NK-92 treated with Interleukin-12 subunit alpha and Interleukin-12 subunit beta, amount 100 ng/mL, for 24 hours (cell line): ENCODE measurements around the gene RAB5IF.
"Not testable (repeated sequence)": the region's sequence is repeated elsewhere in the genome, so short reads cannot be mapped to it uniquely, and the experiment has no call there.

ENCODE experiments used
- DNase-seq: peaks from one replicate; lab custom pipeline; 2025; lab: John Stamatoyannopoulos, UW

Gene RAB5IF

DNA sequence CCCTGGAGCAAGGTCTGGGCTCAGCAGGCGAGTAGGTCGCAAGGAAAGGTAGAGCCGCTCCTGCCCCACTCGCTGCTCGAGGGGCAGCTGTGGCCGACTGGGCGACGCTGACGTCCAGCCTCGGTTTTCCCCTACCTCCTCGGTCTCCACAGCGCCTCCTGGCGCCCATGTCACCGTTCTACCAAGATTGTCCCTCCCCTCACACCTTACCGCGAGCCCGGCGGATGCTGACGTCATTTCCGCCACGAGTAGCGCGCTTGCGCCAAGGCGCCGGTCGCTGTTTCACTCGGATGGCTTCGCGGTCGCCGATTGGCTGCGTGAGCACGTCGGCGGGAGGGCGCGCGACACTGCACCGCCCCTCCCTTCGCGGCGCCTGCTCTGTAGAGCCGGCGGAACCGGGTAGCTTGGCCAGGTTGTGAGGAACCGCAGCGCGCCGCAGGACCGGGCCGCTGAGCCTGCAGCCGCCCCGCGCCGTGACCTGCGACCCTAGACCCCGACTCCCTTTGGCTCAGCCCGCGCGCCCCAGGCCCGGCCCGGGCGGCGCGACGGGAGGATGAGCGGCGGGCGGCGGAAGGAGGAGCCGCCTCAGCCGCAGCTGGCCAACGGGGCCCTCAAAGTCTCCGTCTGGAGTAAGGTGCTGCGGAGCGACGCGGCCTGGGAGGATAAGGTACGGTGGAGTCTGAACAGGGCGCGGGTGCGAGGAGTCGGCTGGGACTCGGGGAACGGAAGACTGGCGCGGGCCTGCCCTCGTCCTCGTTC is at the start of gene RAB5IF:
TSS of gene RAB5IF (plus strand) at position 381 of the 759 bp plus-strand sequence. CDS start at position 554, 173 bp downstream.
- peak; percentile 98 for DNase-seq

GRCh38 chr20:36562724-36563123 is 42.9 kb upstream of the RAB5IF start:
- no peak for DNase-seq

- no peak for DNase-seq
Measured at GRCh38 chr20:36563374-36563773, 42.2 kb upstream of the RAB5IF start.

DNA sequence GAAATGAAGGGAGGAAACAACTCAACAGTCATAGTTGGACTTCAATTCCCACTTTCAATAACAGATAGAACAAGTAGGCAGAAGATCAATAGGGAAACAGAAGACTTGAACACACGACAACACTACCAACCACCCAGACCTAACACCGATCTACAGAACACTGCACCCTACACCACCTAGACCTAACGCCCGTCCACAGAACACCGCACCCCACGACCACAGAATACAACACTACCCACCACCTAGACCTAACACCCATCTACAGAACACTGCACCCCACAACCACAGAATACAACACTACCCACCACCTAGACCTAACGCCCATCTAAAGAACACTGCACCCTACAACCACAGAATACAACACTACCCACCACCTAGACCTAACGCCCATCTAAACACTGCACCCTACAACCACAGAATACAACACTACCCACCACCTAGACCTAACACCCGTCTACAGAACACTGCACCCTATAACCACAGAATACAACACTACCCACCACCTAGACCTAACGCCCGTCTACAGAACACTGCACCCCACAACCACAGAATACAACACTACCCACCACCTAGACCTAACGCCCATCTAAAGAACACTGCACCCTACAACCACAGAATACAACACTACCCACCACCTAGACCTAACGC is 41.4 kb upstream of the RAB5IF start:
- DNase-seq, result not testable (repeated sequence)

DNA sequence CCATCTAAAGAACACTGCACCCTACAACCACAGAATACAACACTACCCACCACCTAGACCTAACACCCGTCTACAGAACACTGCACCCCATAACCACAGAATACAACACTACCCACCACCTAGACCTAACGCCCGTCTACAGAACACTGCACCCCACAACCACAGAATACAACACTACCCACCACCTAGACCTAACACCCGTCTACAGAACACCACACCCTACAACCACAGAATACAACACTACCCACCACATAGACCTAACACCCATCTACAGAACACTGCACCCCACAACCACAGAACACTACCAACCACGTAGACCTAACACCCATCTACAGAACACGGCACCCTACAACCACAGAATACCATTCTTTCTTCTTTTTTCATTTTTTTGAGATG is 40.9 kb upstream of the RAB5IF start:
- DNase-seq, result not testable (repeated sequence)

DNA sequence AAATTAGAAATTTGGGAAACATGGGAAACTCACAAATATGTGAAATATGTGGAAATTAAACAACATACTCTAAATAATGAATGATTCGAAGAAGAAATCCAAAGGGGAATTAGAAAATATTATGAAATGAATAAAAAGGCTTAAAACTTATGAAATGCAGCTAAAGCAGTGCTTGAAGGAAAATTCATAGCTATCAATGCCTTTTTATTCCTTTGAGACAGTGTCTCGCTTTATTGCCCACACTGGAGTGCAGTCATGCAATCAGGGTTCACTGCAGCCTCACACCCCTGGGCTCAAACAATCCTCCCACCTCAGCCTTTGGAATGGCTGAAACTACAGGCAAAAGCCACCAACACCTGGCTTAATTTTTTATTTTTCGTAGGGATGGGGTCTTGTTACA is 40.1 kb upstream of the RAB5IF start:
- no peak for DNase-seq

- DNase-seq, result no peak
Measured at GRCh38 chr20:36569847-36570429, 35.6 kb upstream of the RAB5IF start.

GRCh38 chr20:36571564-36572504 is 33.7 kb upstream of the RAB5IF start:
- DNase-seq, result no peak

DNA sequence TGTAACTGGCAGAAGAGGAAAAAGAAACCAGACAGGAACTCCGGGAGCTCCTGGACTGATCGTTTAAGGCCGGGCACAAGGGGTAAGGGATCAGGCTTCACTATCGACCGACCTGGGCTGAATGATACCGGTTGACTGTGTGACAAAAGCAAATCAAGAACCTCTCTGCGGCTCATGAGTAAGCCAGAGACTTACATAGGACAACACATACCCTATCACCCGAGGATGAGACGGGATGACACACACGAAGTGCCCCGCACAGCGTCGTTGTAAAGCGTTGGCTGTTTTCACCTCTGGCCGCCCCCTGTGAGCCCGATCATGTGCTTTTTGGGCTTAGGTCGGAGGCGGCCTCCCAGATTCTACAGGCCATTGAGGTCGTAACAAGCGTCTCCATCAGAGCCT is 32.9 kb upstream of the RAB5IF start:
- DNase-seq, result no peak

DNA sequence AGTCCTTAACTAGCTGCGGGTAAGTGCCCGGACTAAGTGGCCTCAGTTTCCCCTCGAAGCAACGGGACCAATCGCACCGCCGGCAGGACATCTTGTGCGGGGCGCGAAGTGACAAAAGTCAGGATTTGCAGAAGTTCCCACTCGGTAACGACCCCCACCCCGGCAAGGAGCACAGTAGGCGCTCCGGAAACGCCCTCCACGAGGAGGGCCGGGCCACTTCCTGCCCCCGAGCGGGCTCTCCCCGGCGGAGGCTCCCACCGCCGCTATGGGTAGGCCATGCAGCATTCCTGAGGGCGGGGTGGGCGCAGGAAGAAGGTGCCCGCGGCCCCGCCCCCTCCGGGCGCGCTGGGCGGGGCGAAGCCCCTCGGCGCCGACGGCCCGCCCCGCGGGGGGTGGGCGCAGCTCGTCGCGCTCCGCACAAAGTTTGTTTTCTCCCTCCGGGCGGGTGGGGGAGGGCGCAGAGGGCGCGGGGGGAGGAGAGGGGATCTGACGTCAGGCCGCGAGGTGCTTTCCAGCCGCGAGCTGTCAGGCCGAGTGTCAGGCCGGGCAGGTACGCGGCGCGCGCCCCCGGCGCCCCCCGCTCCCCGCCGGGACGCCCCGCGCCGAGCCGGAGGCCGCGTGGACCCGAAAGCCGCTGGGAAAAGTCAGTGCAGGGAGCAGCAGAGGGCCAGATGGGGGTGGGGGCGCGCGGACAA is 32.3 kb upstream of the RAB5IF start, which contains the start of gene TGIF2:
TSS of gene TGIF2 (plus strand) at position 495 of the 695 bp plus-strand sequence. CDS start 5,178 bp downstream, outside the sequence.
- DNase-seq, result peak; percentile 79

DNA sequence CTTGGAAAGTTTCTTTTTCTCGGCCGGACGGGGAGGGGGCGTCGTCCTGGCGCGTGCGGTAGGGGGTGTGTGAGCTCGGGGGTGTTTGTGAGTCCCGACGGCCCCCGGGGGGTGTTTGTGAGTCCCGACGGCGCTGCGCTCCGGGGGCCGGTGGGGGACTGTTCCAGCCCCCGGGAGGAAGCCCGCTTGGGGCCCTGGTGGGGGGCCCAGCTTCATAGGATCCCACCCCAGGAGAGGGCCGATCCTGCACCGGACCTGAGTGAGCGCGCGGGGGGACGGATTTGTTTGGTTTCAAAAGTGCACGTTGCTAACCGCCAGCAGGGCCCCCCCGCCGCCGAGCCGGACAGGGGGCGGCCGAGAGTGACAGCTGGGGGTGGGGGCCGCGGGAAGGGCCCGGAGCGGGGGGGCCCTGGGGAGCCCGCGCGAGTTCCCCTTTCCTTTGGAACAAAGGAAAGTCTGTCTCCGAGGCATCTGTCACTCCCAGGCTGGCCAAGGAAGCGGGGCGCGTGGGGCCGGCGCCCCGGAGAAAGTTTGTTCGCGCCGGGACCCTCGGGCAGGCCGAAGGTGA is 31.7 kb upstream of the RAB5IF start:
- no peak for DNase-seq

- DNase-seq, result no peak
Measured at GRCh38 chr20:36574366-36575135, 31.0 kb upstream of the RAB5IF start.

- DNase-seq, result no peak
Measured at GRCh38 chr20:36576081-36576445, 29.5 kb upstream of the RAB5IF start.

DNA sequence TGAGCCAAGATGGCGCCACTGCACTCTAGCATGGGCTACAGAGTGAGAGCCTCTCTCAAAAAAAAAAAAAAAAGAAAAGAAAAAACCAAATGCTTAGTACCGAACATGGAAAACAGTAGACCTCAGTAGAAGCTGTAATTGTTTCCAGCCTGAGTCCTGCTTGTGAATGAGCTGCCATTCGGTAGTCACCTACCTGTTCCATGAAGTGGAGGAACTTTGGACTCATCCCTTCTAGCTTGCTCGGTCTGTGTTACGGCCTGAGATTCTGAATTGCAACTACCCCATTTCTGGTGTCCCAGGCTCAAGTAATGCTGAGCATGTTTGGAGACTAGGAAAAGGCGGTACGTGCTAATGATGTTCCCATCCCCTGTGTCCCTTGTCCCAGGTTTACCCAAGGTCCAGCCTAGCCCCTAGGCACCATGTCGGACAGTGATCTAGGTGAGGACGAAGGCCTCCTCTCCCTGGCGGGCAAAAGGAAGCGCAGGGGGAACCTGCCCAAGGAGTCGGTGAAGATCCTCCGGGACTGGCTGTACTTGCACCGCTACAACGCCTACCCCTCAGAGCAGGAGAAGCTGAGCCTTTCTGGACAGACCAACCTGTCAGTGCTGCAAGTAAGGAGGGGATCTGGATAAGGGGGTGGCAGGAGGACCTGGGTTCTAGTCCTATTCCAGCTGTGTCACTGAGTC is 27.1 kb upstream of the RAB5IF start:
- no peak for DNase-seq

- no peak for DNase-seq
Measured at GRCh38 chr20:36579996-36580545, 25.5 kb upstream of the RAB5IF start.

GRCh38 chr20:36582322-36582721 is 23.3 kb upstream of the RAB5IF start:
- DNase-seq, result no peak

DNA sequence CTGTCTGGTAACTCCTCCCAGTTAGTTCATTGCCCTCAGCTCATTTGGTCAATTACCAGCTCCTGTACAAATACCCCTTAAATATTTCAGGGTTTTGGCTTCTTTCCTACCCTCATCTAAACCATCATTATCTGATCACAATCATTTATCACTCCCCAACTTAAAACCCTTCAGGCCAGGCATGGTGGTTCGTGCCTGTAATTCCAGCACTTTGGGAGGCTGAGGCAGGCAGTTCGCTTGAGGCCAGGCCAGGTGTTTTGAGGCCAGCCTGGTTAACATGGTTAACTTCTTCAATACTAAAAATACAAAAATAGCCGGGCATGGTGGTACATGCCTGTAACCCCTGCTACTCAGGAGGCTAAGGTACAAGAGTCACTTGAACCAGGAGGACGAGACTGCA is 22.8 kb upstream of the RAB5IF start:
- no peak for DNase-seq

DNA sequence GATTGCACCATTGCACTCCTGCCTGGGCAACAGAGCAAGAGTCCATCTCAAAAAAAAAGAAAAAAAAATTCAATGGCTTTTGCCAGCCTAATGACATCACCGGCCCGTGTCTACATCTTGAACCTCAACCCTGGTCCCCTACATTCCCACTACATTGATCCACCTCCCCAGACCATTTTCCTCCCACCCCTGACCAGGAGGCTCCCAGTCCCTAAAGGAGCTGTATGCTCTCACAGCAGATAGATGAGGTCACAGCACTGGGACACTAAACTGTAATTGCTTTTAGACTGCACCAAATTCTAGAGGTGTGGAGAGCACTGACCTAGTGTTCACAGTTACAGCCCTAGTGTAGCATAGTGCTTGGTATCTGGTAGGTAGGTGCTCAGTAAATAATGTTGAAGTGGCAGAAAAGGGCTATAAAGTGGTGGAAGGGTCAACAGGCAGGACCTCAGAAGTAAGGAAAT is 21.5 kb upstream of the RAB5IF start:
- DNase-seq, result no peak

- no peak for DNase-seq
Measured at GRCh38 chr20:36585410-36586125, 20.0 kb upstream of the RAB5IF start.
